Left hindlimb (tissue), 1 donor: Measurements from ENCODE around the gene PKHD1.
A peak's percentile ranks its signal among the peaks of the same experiment; 100 is the strongest.

Source experiments
- DNase-seq: peaks from one replicate; pipeline ENCODE4 v3.0.0-alpha.2; 2018

Gene PKHD1

GRCh38 chr6:52087498-52087999 lies at the start of gene PKHD1:
TSS of gene PKHD1 (minus strand) at chr6:52087613. CDS start at chr6:52084933, 2,680 bp downstream.
- DNase-seq = no peak

DNA sequence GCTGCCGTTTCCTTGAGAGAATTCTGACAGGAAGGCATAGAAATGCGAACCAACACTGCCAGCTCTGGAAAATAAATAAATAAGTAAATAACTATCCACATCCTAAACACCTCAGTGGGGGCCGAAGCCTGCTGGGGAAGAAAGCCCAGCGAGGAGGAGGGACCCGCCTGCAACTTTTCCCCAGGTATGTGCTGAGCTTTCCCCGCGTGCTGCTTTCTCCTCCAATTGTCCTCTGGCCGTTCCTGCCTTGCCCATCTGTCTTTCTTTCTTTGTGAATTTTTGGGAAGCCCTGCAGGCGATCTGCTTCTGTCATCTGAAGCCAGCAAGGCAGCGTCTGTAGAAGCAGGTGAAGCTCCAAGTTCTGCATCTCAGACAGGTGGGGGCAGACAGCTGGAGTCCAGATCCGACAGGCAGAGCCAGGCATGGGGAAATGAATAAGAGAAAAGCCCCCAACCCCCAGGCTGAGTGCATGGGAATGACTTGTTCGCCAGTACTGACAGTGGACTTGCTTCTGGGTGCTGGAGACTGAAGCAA lies 49.6 kb upstream of the PKHD1 start:
- no peak for DNase-seq

DNA sequence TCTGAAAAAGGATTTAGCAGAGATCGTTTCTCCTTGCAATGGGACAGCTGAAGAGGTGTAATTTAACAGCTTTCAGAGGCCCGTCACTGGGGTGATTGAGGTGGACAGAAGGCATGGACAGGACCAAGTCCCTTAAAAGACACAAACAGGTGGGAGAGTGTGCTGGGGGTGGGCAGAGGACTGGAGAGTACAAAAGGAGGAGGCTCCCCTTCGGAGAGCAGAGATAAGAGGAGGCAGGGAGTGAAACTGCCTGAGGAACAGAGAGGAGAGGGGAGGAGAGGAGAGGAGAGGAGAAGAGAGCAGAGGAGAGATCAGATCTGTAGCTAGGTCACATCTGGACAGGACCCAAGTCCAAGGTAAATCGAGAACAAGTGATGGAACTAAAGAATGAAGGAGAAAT lies 48.6 kb upstream of the PKHD1 start:
- DNase-seq = peak; percentile 40

- DNase-seq = no peak
Observed at GRCh38 chr6:52135217-52135616, 47.8 kb upstream of the PKHD1 start.

DNA sequence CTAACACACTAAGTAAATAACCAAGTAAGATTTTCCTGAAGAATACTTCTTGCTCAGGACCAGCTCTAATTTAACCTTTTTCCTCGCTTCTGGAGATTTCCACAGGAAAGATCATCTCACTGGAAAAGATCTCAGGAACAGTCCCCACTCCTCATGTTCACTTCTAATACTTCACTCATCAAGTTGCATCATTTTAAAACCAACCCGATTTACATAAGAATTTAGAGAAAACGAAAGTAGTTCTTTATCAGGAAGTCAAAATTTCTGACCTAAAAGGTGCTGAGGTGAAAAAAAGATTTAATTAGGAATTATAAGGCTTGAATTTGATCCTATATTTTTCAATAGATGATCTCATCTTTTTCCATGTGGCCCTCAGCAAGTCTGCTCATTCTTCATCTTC lies 46.6 kb upstream of the PKHD1 start:
- no peak for DNase-seq

DNA sequence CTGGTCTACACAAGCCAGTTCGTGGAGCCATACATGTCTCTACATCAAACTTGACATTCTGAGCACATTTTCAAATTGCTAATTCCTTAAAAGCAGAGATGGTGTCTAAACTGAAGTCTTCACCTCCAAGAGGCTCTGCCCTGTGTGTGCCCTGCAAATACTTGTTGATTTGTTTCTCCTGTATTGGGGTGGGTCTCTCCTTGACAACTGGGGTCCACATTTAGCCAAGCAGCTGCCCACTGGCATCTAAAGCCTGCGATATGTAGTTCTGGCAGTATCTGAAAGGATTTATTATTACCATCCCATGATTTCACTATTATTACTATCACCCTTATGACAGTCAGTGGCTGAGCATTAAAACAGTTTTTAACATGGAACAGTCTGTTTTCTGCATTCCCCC lies 45.9 kb upstream of the PKHD1 start:
- no peak for DNase-seq

DNA sequence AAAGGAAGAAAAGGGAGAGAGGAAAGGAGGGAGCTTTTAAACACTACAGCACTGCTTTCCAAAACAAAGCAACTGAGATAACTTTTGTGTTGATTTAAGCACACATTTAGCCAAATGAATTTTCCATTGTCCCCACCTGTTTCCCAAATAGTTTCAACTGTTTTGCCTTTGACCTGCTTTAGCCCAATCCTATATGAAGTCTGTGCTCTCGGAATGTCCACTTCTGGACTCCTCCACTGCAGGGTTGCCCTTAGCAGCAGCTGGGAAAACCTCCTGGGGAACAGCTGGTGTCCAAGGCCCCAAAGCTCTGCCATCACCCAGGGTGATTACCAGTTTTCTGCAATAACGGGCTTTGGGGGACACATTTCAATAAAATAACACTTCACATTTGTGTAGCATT lies 44.9 kb upstream of the PKHD1 start:
- DNase-seq = no peak

DNA sequence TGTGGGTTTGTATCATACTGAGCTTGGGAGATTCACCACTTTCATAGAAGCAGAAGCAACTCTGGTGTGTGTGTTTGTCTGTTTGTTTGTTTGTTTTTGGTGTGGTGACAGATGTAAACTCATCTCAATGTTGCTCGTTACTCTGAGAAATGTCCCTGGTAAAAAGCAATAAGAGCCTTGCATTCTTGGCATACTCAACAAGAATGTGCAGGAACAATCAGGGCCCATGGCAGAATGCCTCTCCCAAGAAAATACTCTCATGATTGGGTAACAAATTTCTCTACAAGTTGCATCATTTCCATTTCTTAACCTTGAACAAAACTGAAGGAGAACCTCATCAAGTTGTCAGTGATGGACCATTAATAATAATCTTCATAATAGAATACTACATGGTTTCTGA lies 43.0 kb upstream of the PKHD1 start:
- DNase-seq = no peak

GRCh38 chr6:52127957-52128356 lies 40.5 kb upstream of the PKHD1 start:
- no peak for DNase-seq

GRCh38 chr6:52126231-52126630 lies 38.8 kb upstream of the PKHD1 start:
- DNase-seq = no peak

DNA sequence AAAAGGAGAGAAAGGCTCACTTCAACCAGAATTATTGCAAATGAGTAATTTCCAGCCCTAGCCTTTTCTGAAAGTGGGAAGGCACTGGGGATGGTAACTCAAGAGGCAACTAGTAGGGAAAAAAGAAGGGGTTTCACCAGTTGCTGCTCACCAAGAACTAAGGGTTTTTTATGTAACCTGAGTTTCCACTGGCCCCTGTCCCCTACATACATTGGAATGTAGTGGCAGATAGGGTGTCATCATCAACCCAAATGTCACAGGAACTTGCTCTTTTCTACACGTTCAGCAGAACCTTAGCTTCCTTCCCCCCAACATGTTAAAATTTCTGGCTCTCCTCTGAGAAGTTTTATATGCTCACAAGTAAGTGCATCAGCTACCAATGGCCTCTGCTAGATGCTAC lies 38.2 kb upstream of the PKHD1 start:
- no peak for DNase-seq

DNA sequence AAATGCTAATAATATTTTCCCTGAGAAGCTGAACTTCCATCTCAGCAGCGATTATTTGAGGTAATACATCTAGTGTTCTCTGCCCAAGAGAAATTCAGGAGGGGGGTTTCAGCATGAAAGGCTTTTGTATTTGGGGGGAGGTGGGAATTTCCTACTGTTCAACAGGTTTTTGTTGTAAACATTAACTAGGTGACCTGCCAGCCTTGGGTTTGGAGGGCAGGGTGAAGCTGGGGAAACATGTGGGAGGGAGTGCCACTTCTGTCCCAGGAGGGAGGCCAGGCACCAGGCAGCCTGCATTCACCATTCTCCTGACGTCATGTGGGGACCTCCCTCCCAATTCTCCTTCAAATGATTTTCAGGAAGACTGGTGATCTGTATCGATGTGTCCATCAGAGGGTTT lies 37.7 kb upstream of the PKHD1 start:
- no peak for DNase-seq

DNA sequence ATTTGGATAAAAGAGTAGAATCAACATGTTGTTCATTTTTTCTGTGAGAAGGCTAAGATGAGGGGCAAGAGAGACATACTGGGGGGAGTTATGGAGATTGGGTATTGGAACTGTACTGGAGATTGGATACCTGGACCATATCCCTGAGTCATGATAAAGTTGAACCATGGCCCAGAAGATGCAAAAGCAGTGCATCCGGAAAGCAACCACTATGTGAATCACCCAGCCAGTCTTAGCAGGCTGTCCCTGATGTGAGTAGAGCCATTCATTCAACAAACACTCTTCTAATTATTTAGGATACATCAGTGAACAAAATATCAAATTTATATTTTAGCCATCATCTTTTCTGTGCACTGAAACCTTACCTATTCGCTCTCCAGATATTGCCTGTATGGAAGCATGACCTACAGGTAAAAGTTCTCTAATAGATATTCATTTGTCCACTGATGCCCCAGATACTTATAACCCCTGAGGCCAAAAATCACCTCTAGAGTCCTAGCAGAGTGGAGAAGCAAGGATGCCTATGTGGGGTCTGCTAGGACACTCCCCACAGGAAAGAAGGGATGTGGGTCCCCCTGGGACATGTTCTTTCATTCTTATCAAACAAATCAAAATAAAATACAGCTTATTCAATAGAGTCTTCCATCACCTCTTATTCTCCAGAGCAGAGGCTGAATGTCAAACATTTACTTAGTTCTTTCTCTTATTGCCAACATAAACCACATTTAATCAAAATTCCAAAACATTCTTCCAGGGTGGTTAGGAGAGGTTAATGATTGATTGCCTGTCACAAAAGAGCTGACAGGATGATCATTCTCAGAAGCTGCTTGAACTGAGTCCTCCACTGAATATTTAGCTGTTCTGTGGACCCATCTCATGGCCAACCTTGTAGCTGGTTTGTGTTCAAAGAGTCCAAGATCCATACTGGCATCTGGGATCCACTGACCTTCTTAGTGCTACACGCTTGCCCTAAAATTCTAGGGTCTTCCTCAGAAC lies 37.0 kb upstream of the PKHD1 start:
- no peak for DNase-seq

DNA sequence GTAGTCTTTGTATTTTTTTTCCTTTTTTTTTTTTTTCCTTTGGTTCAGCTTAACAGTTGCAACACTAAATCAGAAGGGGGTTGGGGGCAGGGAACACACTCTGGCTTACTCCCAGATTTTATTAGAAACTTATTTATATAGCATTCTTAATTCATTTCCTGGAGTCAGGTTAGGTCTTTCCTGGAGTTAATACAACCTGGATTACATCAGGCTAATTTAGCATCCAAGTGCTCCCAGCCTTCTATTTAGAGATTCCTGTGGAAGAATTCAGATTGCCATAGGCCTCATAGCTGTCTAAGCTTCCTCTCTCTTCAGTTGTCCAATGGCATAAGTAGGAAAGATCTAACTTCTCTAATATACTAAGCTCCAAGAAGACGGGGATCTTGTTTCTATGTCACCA lies 35.8 kb upstream of the PKHD1 start:
- DNase-seq = no peak

GRCh38 chr6:52117352-52117751 lies 29.9 kb upstream of the PKHD1 start:
- DNase-seq = no peak

- DNase-seq = no peak
Observed at GRCh38 chr6:52116605-52116948, 29.2 kb upstream of the PKHD1 start.

- no peak for DNase-seq
Observed at GRCh38 chr6:52115891-52116604, 28.6 kb upstream of the PKHD1 start.

- no peak for DNase-seq
Observed at GRCh38 chr6:52115145-52115741, 27.8 kb upstream of the PKHD1 start.

- DNase-seq = no peak
Observed at GRCh38 chr6:52109171-52109571, 21.8 kb upstream of the PKHD1 start.

- DNase-seq = peak; percentile 57
Observed at GRCh38 chr6:52108128-52108527, 20.7 kb upstream of the PKHD1 start.

- no peak for DNase-seq
Observed at GRCh38 chr6:52106994-52107393, 19.6 kb upstream of the PKHD1 start.

GRCh38 chr6:52104979-52105378 lies 17.6 kb upstream of the PKHD1 start:
- no peak for DNase-seq

DNA sequence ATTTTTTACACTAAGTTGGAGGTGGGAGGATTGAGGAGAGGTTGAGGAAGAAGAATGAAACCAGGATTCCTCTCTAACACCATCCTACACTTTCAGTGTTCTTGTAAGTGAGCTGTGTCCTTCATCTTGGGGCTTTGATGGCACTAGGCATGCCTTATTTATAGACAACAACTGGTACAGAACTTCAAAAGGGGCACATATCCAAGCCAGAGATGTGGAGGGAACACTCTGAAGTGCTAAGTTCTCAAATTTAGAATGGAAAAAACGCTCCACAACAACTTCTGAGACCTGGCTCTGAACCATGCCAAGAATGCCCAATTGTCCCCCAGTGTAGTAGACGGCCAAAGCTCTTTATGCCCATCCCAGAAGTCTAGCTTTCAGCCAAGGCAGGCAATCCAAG lies 16.2 kb upstream of the PKHD1 start:
- no peak for DNase-seq
